Measurements from ENCODE around the gene CHAD. TPM values are rescaled to one million over a fixed set of nuclear protein-coding genes. Genes with fewer than 3 reads are reported as not detected.

The CHAD gene
- total RNA-seq, 4 donors from 2014 or later, result not detected

GRCh38 chr17:50501054-50501453 lies 32.4 kb upstream of the CHAD start:
- no peak for TF ChIP-seq CTCF (IDR thresholded peaks at IDR 0.05)
- no peak for ATAC-seq (ENCODE audit: low FRiP score)

GRCh38 chr17:50499721-50500120 lies 31.0 kb upstream of the CHAD start:
- no peak for TF ChIP-seq CTCF (IDR thresholded peaks at IDR 0.05)
- ATAC-seq (ENCODE audit: low FRiP score), result no peak
- no peak for DNase-seq (ENCODE audit: low spot score)

More at GRCh38 chr17:50501054-50501453, 32.4 kb upstream of the CHAD start:
- no peak for DNase-seq (ENCODE audit: low spot score)

- ATAC-seq (ENCODE audit: low FRiP score) (no peak), DNase-seq (ENCODE audit: low spot score) (no peak)
- TF ChIP-seq CTCF (IDR thresholded peaks at IDR 0.05), result no peak
Observed at GRCh38 chr17:50499270-50499669, 30.6 kb upstream of the CHAD start.

- DNase-seq (ENCODE audit: low spot score), result no peak
- TF ChIP-seq CTCF (IDR thresholded peaks at IDR 0.05), result no peak
- no peak for ATAC-seq (ENCODE audit: low FRiP score)
Observed at GRCh38 chr17:50498021-50498874, 29.6 kb upstream of the CHAD start.

GRCh38 chr17:50495918-50496317 lies 27.2 kb upstream of the CHAD start:
- TF ChIP-seq CTCF (IDR thresholded peaks at IDR 0.05), result no peak
- no peak for DNase-seq (ENCODE audit: low spot score)
- no peak for ATAC-seq (ENCODE audit: low FRiP score)

- DNase-seq (ENCODE audit: low spot score), result no peak
- ATAC-seq (ENCODE audit: low FRiP score), result no peak
- no peak for TF ChIP-seq CTCF (IDR thresholded peaks at IDR 0.05)
Observed at GRCh38 chr17:50495217-50495823, 26.6 kb upstream of the CHAD start.

- TF ChIP-seq CTCF (IDR thresholded peaks at IDR 0.05), result no peak
- DNase-seq (ENCODE audit: low spot score) (no peak), ATAC-seq (ENCODE audit: low FRiP score) (no peak)
Observed at GRCh38 chr17:50493744-50494143, 25.1 kb upstream of the CHAD start.
